Kidney (tissue), 14 donors: ENCODE measurements around the gene CAMTA1. TPM values are rescaled to one million over a fixed set of nuclear protein-coding genes. Genes with fewer than 3 reads are reported as not detected.

Source experiments
- DNase-seq, 5 donors: peaks; one replicate each; pipeline ENCODE4 v3.0.0-alpha.2; 2013 to 2020
- FAIRE-seq: peaks from 2 replicates; lab custom pipeline; 2012; peaks lifted over from hg19 to GRCh38; lab: Jason Lieb, UNC
- H3K27ac ChIP-seq, 2 donors: one replicate each; pipeline ENCODE4 v1.7.0; 2013; ENCODE audit warnings: low read depth in 2 of 2, low read length in 2 of 2, inconsistent platforms in 1 of 2
- H3K27me3 ChIP-seq: one replicate; pipeline ENCODE4 v1.7.1; 2013; ENCODE audit warnings: low read length, inconsistent platforms; ENCODE audit not compliant: control insufficient read depth, insufficient read depth
- H3K36me3 ChIP-seq, 3 donors: one replicate each; pipeline versions ENCODE4 v1.7.0 to v1.7.1; 2013; ENCODE audit warnings: low read length in 3 of 3, control low read depth in 1 of 3, inconsistent platforms in 1 of 3; ENCODE audit not compliant: insufficient read depth in 3 of 3, control insufficient read depth in 2 of 3
- H3K4me1 ChIP-seq, 3 donors: one replicate each; pipeline versions ENCODE4 v1.7.0 to v1.7.1; 2013; ENCODE audit warnings: low read length in 3 of 3, inconsistent platforms in 1 of 3, low read depth in 1 of 3; ENCODE audit not compliant: control insufficient read depth in 2 of 3, insufficient read depth in 2 of 3
- H3K4me3 ChIP-seq, 3 donors: one replicate each; pipeline versions ENCODE4 v1.7.0 to v1.8.1; 2013; ENCODE audit warnings: low read length in 3 of 3, control low read depth in 1 of 3, inconsistent platforms in 1 of 3
- H3K9ac ChIP-seq, 3 donors: one replicate each; pipeline versions ENCODE4 v1.7.0 to v1.7.1; 2013; ENCODE audit warnings: low read length in 3 of 3, control low read depth in 1 of 3, inconsistent platforms in 1 of 3
- H3K9me3 ChIP-seq, 3 donors: one replicate each; pipeline versions ENCODE4 v1.7.0 to v1.7.1; 2013; ENCODE audit warnings: low read length in 3 of 3, control low read depth in 1 of 3, inconsistent platforms in 1 of 3; ENCODE audit not compliant: control insufficient read depth in 2 of 3, insufficient read depth in 1 of 3
- CTCF ChIP-seq: IDR thresholded peaks from 3 replicates; pipeline ENCODE4 v1.5.1; 2012; ENCODE audit warnings: mild to moderate bottlenecking, moderate library complexity, borderline replicate concordance; ENCODE audit not compliant: insufficient read depth; ENCODE audit errors: extremely low read depth
- intact Hi-C: fragments of 100-400 bp; cut with DNase I; formaldehyde crosslinking; loops from one replicate; pipeline ENCODE4 v1.11.1; 2022
- polyA plus RNA-seq: library from polyadenylated mRNA; stranded (reverse); fragments of 350-450 nt; fragmentation: Illumina TruSeq; extraction: RNeasy Lipid Tissue Mini Kit (QIAGEN cat#74804); gene quantifications from one replicate; pipeline ENCODE4 v1.2.3, GENCODE V29; 2014; ENCODE audit warnings: low read depth, low replicate concordance; ENCODE audit not compliant: insufficient read depth
- total RNA-seq: library from RNA; stranded (reverse); fragmentation: NEBNext Ultra II Directional; extraction: Animal tissue kit (Norgen Biotek cat#: 25700); gene quantifications from one replicate; pipeline ENCODE4 v1.2.1, GENCODE V29; 2021
- donor health status: control.
- donor health status: control.
- donor health status: control.
- donor health status: control.
- donor health status: control.
- donor health status: DM: yes; HTN: yes; CAD: no.
- donor health status: Normal renal cell carcinoma (clear cell type).

Gene CAMTA1
- total and polyA plus RNA-seq, 2 donors from 2014 or later: 79.0 to 170 TPM

DNA sequence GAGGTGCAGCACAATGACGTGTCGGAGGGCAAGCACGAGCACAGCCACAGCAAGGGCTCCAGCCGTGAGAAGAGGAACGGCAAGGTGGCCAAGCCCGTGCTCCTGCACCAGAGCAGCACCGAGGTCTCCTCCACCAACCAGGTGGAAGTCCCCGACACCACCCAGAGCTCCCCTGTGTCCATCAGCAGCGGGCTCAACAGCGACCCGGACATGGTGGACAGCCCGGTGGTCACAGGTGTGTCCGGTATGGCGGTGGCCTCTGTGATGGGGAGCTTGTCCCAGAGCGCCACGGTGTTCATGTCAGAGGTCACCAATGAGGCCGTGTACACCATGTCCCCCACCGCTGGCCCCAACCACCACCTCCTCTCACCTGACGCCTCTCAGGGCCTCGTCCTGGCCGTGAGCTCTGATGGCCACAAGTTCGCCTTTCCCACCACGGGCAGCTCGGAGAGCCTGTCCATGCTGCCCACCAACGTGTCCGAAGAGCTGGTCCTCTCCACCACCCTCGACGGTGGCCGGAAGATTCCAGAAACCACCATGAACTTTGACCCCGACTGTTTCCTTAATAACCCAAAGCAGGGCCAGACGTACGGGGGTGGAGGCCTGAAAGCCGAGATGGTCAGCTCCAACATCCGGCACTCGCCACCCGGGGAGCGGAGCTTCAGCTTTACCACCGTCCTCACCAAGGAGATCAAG is 878.3 kb downstream of the CAMTA1 start:
- Histone ChIP-seq H3K4me1 (peaks cover 0 to 3% (median 0%) of the 10 kb centered on the region in 3 donors), H3K27ac (no peak overlapping the region), H3K4me3 (no peak overlapping the region), H3K9me3 (no peaks in the 10 kb centered on the region), H3K9ac (no peak overlapping the region), H3K27me3 (no peaks in the 10 kb centered on the region), H3K36me3 (no peaks in the 10 kb centered on the region)
- FAIRE-seq (no peak), DNase-seq (no peak)
- TF ChIP-seq CTCF: no peak
- intact Hi-C loops: no loop called here

DNA sequence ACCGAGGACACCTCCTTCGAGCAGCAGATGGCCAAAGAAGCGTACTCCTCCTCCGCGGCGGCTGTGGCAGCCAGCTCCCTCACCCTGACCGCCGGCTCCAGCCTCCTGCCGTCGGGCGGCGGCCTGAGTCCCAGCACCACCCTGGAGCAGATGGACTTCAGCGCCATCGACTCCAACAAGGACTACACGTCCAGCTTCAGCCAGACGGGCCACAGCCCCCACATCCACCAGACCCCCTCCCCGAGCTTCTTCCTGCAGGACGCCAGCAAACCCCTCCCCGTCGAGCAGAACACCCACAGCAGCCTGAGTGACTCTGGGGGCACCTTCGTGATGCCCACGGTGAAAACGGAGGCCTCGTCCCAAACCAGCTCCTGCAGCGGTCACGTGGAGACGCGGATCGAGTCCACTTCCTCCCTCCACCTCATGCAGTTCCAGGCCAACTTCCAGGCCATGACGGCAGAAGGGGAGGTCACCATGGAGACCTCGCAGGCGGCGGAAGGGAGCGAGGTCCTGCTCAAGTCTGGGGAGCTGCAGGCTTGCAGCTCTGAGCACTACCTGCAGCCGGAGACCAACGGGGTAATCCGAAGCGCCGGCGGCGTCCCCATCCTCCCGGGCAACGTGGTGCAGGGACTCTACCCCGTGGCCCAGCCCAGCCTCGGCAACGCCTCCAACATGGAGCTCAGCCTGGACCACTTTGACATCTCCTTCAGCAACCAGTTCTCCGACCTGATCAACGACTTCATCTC is 879.1 kb downstream of the CAMTA1 start:
- Histone ChIP-seq H3K36me3 (no peaks in the 10 kb centered on the region), H3K4me3 (no peak overlapping the region), H3K9me3 (no peaks in the 10 kb centered on the region), H3K27ac (no peak overlapping the region), H3K4me1 (peaks cover 0 to 3% (median 0%) of the 10 kb centered on the region in 3 donors), H3K27me3 (no peaks in the 10 kb centered on the region), H3K9ac (no peak overlapping the region)
- TF ChIP-seq CTCF: no peak
- intact Hi-C loops: no loop called here
- no peak for DNase-seq
- FAIRE-seq: no peak

GRCh38 chr1:7664893-7665250 is 879.6 kb downstream of the CAMTA1 start:
- Histone ChIP-seq H3K36me3 (no peaks in the 10 kb centered on the region), H3K4me1 (peaks cover 0 to 7% (median 3%) of the 10 kb centered on the region in 3 donors), H3K27ac (no peak overlapping the region), H3K4me3 (no peak overlapping the region), H3K9me3 (no peaks in the 10 kb centered on the region), H3K9ac (no peak overlapping the region), H3K27me3 (no peaks in the 10 kb centered on the region)
- no peak for DNase-seq
- no peak for TF ChIP-seq CTCF
- intact Hi-C loops: no loop called here
- FAIRE-seq: no peak
